ENCODE measurements around the gene RETSAT. TPM values are rescaled to one million over a fixed set of nuclear protein-coding genes. Genes with fewer than 3 reads are reported as not detected.
A peak's percentile ranks its signal among the peaks of the same experiment; 100 is the strongest.

Gene RETSAT
- total RNA-seq, 1 donor from 2014 or later = 26.0 TPM

- no peaks in the 10 kb centered on the region for H3K4me1 Mint-ChIP-seq
- H3K27ac Mint-ChIP-seq (ENCODE audit: unreplicated experiment) = no peak overlapping the region
- H3K9me3 Mint-ChIP-seq = no peaks in the 10 kb centered on the region
- DNase-seq (ENCODE audit: low read depth, low spot score) = no peak
- no peaks in the 10 kb centered on the region for H3K27me3 Mint-ChIP-seq (ENCODE audit: low read depth)
- TF ChIP-seq CTCF (conservative IDR thresholded peaks at IDR 0.05) = no peak
- no peak overlapping the region for H3K4me3 Mint-ChIP-seq
- H3K36me3 Mint-ChIP-seq (ENCODE audit: low read depth) = no peaks in the 10 kb centered on the region
Observed at GRCh38 chr2:85394976-85395375, 40.6 kb upstream of the RETSAT start.

- H3K4me3 Mint-ChIP-seq = no peak overlapping the region
- H3K4me1 Mint-ChIP-seq = no peaks in the 10 kb centered on the region
- H3K9me3 Mint-ChIP-seq = no peaks in the 10 kb centered on the region
- TF ChIP-seq CTCF (conservative IDR thresholded peaks at IDR 0.05) = no peak
- H3K27ac Mint-ChIP-seq (ENCODE audit: unreplicated experiment) = no peak overlapping the region
- DNase-seq (ENCODE audit: low read depth, low spot score) = no peak
- no peaks in the 10 kb centered on the region for H3K27me3 Mint-ChIP-seq (ENCODE audit: low read depth)
- H3K36me3 Mint-ChIP-seq (ENCODE audit: low read depth) = no peaks in the 10 kb centered on the region
Observed at GRCh38 chr2:85394261-85394681, 39.9 kb upstream of the RETSAT start.

- Mint-ChIP-seq H3K36me3 (ENCODE audit: low read depth) (no peaks in the 10 kb centered on the region), H3K9me3 (no peaks in the 10 kb centered on the region), H3K4me3 (no peak overlapping the region), H3K4me1 (peaks cover 3% of the 10 kb centered on the region), H3K27me3 (ENCODE audit: low read depth) (no peaks in the 10 kb centered on the region), H3K27ac (ENCODE audit: unreplicated experiment) (no peak overlapping the region)
- no peak for DNase-seq (ENCODE audit: low read depth, low spot score)
- no peak for TF ChIP-seq CTCF (conservative IDR thresholded peaks at IDR 0.05)
Observed at GRCh38 chr2:85393836-85394235, 39.5 kb upstream of the RETSAT start.

- Mint-ChIP-seq H3K9me3 (no peaks in the 10 kb centered on the region), H3K27ac (ENCODE audit: unreplicated experiment) (no peak overlapping the region), H3K27me3 (ENCODE audit: low read depth) (no peaks in the 10 kb centered on the region), H3K4me3 (no peak overlapping the region), H3K36me3 (ENCODE audit: low read depth) (no peaks in the 10 kb centered on the region), H3K4me1 (peaks cover 6% of the 10 kb centered on the region)
- peak; percentile 53 for DNase-seq (ENCODE audit: low read depth, low spot score)
- peak; percentile 66 for TF ChIP-seq CTCF (conservative IDR thresholded peaks at IDR 0.05)
Observed at GRCh38 chr2:85390941-85391669, 36.8 kb upstream of the RETSAT start.

- TF ChIP-seq CTCF (conservative IDR thresholded peaks at IDR 0.05) = no peak
- H3K27ac Mint-ChIP-seq (ENCODE audit: unreplicated experiment) = no peak overlapping the region
- peaks cover 6% of the 10 kb centered on the region for H3K4me1 Mint-ChIP-seq
- H3K4me3 Mint-ChIP-seq = no peak overlapping the region
- H3K36me3 Mint-ChIP-seq (ENCODE audit: low read depth) = peaks cover 8% of the 10 kb centered on the region
- no peaks in the 10 kb centered on the region for H3K27me3 Mint-ChIP-seq (ENCODE audit: low read depth)
- H3K9me3 Mint-ChIP-seq = no peaks in the 10 kb centered on the region
- no peak for DNase-seq (ENCODE audit: low read depth, low spot score)
Observed at GRCh38 chr2:85388878-85389538, 34.7 kb upstream of the RETSAT start.

All from neural crest cell (in vitro differentiated cells).